CD4-positive, CD25-positive, alpha-beta regulatory T cell (primary cell): Measurements from ENCODE around the gene EYA2. TPM values are rescaled to one million over a fixed set of nuclear protein-coding genes. Genes with fewer than 3 reads are reported as not detected.

Source experiments
- ATAC-seq, 2 donors: fragments of 150-1000 bp; cut with Tn5 transposase; one replicate each; pipeline ENCODE4 v1.10.0; 2021; ENCODE audit warnings: low read depth in 2 of 2, moderate number of reproducible peaks in 2 of 2, moderate library complexity in 1 of 2
- DNase-seq, 3 donors: peaks; one replicate each; pipeline versions ENCODE4 v3.0.0 to v3.0.0-alpha.2; 2012 to 2022; ENCODE audit warnings: mixed read lengths in 1 of 3
- H3K27ac ChIP-seq: one replicate; pipeline ENCODE4 v1.7.0; 2013; ENCODE audit warnings: mild to moderate bottlenecking, low read length; ENCODE audit not compliant: insufficient read depth, poor library complexity, severe bottlenecking
- H3K27me3 ChIP-seq: one replicate; pipeline ENCODE4 v1.7.0; 2013; ENCODE audit warnings: low read length; ENCODE audit not compliant: control insufficient read depth, insufficient read depth
- H3K36me3 ChIP-seq: one replicate; pipeline ENCODE4 v1.7.0; 2013; ENCODE audit warnings: mild to moderate bottlenecking, low read length, moderate library complexity; ENCODE audit not compliant: control insufficient read depth, insufficient read depth
- H3K4me1 ChIP-seq: 2 replicates; pipeline ENCODE4 v1.7.0; 2013; ENCODE audit warnings: mild to moderate bottlenecking, low read length; ENCODE audit not compliant: insufficient read depth, control insufficient read depth, poor library complexity, severe bottlenecking
- H3K4me3 ChIP-seq: one replicate; pipeline ENCODE4 v1.7.0; 2013; ENCODE audit warnings: low read depth, mild to moderate bottlenecking, low read length, moderate library complexity
- H3K9me3 ChIP-seq, 2 experiments: 1 replicate in 1 of 2; 2 replicates in 1 of 2; pipeline ENCODE4 v1.7.0; 2013; ENCODE audit warnings: low read length in 2 of 2, mild to moderate bottlenecking in 1 of 2, moderate library complexity in 1 of 2; ENCODE audit not compliant: control insufficient read depth in 2 of 2
- H3K27ac Mint-ChIP-seq, 3 donors: one replicate each; pipeline ENCODE4 v1.8.0; 2020 to 2022; ENCODE audit warnings: mild to moderate bottlenecking in 3 of 3, mixed read lengths in 3 of 3, moderate library complexity in 2 of 3
- H3K27me3 Mint-ChIP-seq: one replicate; pipeline ENCODE4 v1.8.0; 2022; ENCODE audit warnings: mild to moderate bottlenecking, mixed read lengths
- H3K36me3 Mint-ChIP-seq: one replicate; pipeline ENCODE4 v1.8.0; 2020; ENCODE audit warnings: mixed read lengths
- H3K4me1 Mint-ChIP-seq, 4 donors: one replicate each; pipeline ENCODE4 v1.8.0; 2020 to 2022; ENCODE audit warnings: mixed read lengths in 4 of 4, mild to moderate bottlenecking in 1 of 4
- H3K4me3 Mint-ChIP-seq, 4 donors: one replicate each; pipeline ENCODE4 v1.8.0; 2020 to 2022; ENCODE audit warnings: mild to moderate bottlenecking in 4 of 4, mixed read lengths in 4 of 4, moderate library complexity in 3 of 4
- H3K9me3 Mint-ChIP-seq, 7 donors: one replicate each; pipeline ENCODE4 v1.8.0; 2020 to 2022; ENCODE audit warnings: mixed read lengths in 7 of 7, mild to moderate bottlenecking in 3 of 7, moderate library complexity in 2 of 7
- polyA plus RNA-seq, 4 donors: library from polyadenylated mRNA; unstranded; fragments of 300-500 nt; fragmentation: Illumina TruSeq; gene quantifications; one replicate each; pipeline ENCODE4 v1.2.3, GENCODE V29; 2021
- total RNA-seq: library from RNA; stranded (reverse); gene quantifications from one replicate; pipeline ENCODE4 v1.2.3, GENCODE V29; 2022

The EYA2 gene
- total and polyA plus RNA-seq, 5 donors from 2014 or later = not detected

- DNase-seq = no peak
- no peak for ATAC-seq
- H3K27ac Mint-ChIP-seq = peak overlapping the region in 1 of 3 donors; percentile 74
- Histone ChIP-seq H3K27ac (no peak overlapping the region), H3K4me1 (no peaks in the 10 kb centered on the region), H3K27me3 (no peaks in the 10 kb centered on the region), H3K4me3 (no peak overlapping the region), H3K9me3 (no peaks in the 10 kb centered on the region), H3K36me3 (no peaks in the 10 kb centered on the region)
- no peak overlapping the region for H3K4me3 Mint-ChIP-seq
- no peaks in the 10 kb centered on the region for H3K4me1 Mint-ChIP-seq
- peaks cover 0 to 9% (median 0%) of the 10 kb centered on the region in 7 donors for H3K9me3 Mint-ChIP-seq
- H3K27me3 Mint-ChIP-seq = peaks cover 6% of the 10 kb centered on the region
- H3K36me3 Mint-ChIP-seq = no peaks in the 10 kb centered on the region
Observed at GRCh38 chr20:46853926-46854325, 40.7 kb upstream of the EYA2 start.

- H3K9me3 ChIP-seq = no peaks in the 10 kb centered on the region
- no peaks in the 10 kb centered on the region for H3K4me1 Mint-ChIP-seq
- H3K27me3 ChIP-seq = no peaks in the 10 kb centered on the region
- no peak overlapping the region for H3K4me3 ChIP-seq
- peaks cover 0 to 9% (median 0%) of the 10 kb centered on the region in 7 donors for H3K9me3 Mint-ChIP-seq
- H3K36me3 ChIP-seq = no peaks in the 10 kb centered on the region
- ATAC-seq = no peak
- no peaks in the 10 kb centered on the region for H3K4me1 ChIP-seq
- no peak overlapping the region for H3K4me3 Mint-ChIP-seq
- H3K27me3 Mint-ChIP-seq = peaks cover 6% of the 10 kb centered on the region
- no peak overlapping the region for H3K27ac Mint-ChIP-seq
- no peak overlapping the region for H3K27ac ChIP-seq
- DNase-seq = no peak
- no peaks in the 10 kb centered on the region for H3K36me3 Mint-ChIP-seq
Observed at GRCh38 chr20:46857061-46857831, 37.4 kb upstream of the EYA2 start.

- Histone ChIP-seq H3K9me3 (peaks cover 3% of the 10 kb centered on the region in 2 experiments), H3K27me3 (peaks cover 6% of the 10 kb centered on the region), H3K36me3 (no peaks in the 10 kb centered on the region), H3K4me1 (no peaks in the 10 kb centered on the region), H3K27ac (no peak overlapping the region), H3K4me3 (no peak overlapping the region)
- H3K36me3 Mint-ChIP-seq = no peaks in the 10 kb centered on the region
- no peak for DNase-seq
- H3K4me1 Mint-ChIP-seq = no peaks in the 10 kb centered on the region
- H3K4me3 Mint-ChIP-seq = no peak overlapping the region
- ATAC-seq = no peak
- no peak overlapping the region for H3K27ac Mint-ChIP-seq
- H3K9me3 Mint-ChIP-seq = peaks cover 0 to 13% (median 5%) of the 10 kb centered on the region in 7 donors
- H3K27me3 Mint-ChIP-seq = peaks cover 6% of the 10 kb centered on the region
Observed at GRCh38 chr20:46865824-46866223, 28.8 kb upstream of the EYA2 start.

GRCh38 chr20:46870041-46870440 is 24.6 kb upstream of the EYA2 start:
- Histone ChIP-seq H3K4me1 (no peaks in the 10 kb centered on the region), H3K27ac (no peak overlapping the region), H3K27me3 (peaks cover 11% of the 10 kb centered on the region), H3K9me3 (peaks cover 3% of the 10 kb centered on the region in 2 experiments), H3K36me3 (no peaks in the 10 kb centered on the region), H3K4me3 (no peak overlapping the region)
- no peaks in the 10 kb centered on the region for H3K4me1 Mint-ChIP-seq
- DNase-seq (no peak), ATAC-seq (no peak)
- H3K9me3 Mint-ChIP-seq = peaks cover 0 to 13% (median 7%) of the 10 kb centered on the region in 7 donors
- H3K27ac Mint-ChIP-seq = no peak overlapping the region
- no peak overlapping the region for H3K4me3 Mint-ChIP-seq
- peaks cover 6% of the 10 kb centered on the region for H3K27me3 Mint-ChIP-seq
- no peaks in the 10 kb centered on the region for H3K36me3 Mint-ChIP-seq

DNA sequence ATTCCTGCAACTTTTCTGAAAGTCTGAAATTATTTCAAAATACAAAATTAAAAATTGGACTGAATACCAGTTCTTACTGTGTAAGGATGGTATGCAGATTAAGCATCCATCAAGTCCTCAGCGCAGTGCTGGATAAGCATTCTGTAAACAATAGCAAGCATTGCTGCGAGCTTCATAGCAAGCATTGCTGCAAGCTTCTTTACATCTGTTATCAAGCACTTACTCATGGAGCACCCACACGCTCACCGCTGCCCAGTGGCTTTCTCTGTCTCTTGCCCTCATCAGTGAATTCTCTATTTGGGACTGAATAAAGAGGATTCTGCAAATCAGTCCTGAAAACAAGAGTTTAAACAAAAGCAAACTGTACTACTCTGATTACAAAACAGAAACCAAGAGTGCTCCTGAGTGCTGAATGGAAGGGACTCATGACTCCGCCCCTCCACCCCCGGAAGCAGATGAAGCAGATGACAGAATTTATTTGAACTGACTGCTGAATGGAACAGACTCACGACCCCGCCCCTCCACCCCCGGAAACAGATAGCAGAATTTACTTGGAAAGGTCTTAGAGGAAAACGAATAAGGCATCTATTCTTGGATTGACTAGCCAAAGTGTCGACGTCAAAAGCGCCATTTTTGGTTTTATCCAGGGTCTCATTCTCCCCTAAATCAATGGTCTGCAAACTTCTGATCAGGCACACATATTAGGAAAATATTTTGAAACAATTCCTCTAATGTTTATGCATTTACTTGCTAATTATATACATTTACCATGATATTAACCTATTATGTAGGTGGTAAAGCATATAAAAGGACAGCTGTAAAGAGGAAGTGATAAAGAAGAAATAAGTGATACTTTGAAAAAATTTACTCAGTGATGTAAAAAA is 22.1 kb upstream of the EYA2 start:
- Histone ChIP-seq H3K9me3 (peaks cover 3% of the 10 kb centered on the region in 2 experiments), H3K27me3 (peaks cover 11% of the 10 kb centered on the region), H3K27ac (no peak overlapping the region), H3K4me3 (no peak overlapping the region), H3K36me3 (no peaks in the 10 kb centered on the region), H3K4me1 (no peaks in the 10 kb centered on the region)
- DNase-seq (peak in 1 of 3 donors; percentile 33), ATAC-seq (no peak)
- H3K27me3 Mint-ChIP-seq = peaks cover 4% of the 10 kb centered on the region
- H3K4me1 Mint-ChIP-seq = no peaks in the 10 kb centered on the region
- no peak overlapping the region for H3K27ac Mint-ChIP-seq
- H3K4me3 Mint-ChIP-seq = no peak overlapping the region
- peaks cover 0 to 10% (median 5%) of the 10 kb centered on the region in 7 donors for H3K9me3 Mint-ChIP-seq
- no peaks in the 10 kb centered on the region for H3K36me3 Mint-ChIP-seq

DNA sequence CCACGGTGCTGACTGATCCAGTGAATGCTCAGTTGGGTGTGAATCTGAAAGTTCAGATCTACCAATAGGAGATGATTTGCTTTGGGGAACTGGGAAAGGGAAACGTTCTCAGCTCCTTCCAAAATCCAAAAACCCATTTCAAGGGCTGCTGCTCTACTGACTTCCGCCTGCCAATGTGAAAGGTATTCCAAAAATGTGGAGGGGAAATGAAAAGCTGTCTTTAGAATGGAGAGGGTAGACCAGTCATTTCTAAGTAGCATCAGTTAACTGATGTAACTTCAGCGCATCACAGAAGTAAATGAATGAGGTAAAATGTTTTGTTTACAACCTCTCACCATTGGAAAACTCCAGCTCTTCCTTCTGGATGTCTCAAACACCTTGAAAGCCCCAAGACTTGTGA is 19.6 kb upstream of the EYA2 start:
- Mint-ChIP-seq H3K4me3 (no peak overlapping the region), H3K4me1 (no peaks in the 10 kb centered on the region), H3K27ac (no peak overlapping the region), H3K9me3 (peaks cover 0 to 5% (median 0%) of the 10 kb centered on the region in 7 donors), H3K27me3 (no peaks in the 10 kb centered on the region), H3K36me3 (no peaks in the 10 kb centered on the region)
- Histone ChIP-seq H3K4me3 (no peak overlapping the region), H3K27ac (no peak overlapping the region), H3K27me3 (peaks cover 5% of the 10 kb centered on the region), H3K4me1 (no peaks in the 10 kb centered on the region), H3K9me3 (no peaks in the 10 kb centered on the region), H3K36me3 (no peaks in the 10 kb centered on the region)
- ATAC-seq (no peak), DNase-seq (no peak)

GRCh38 chr20:46879386-46879785 is 15.3 kb upstream of the EYA2 start:
- Mint-ChIP-seq H3K4me3 (no peak overlapping the region), H3K27me3 (peaks cover 5% of the 10 kb centered on the region), H3K9me3 (no peaks in the 10 kb centered on the region), H3K4me1 (no peaks in the 10 kb centered on the region), H3K27ac (no peak overlapping the region), H3K36me3 (no peaks in the 10 kb centered on the region)
- no peak overlapping the region for H3K4me3 ChIP-seq
- DNase-seq (no peak), ATAC-seq (no peak)
- no peaks in the 10 kb centered on the region for H3K36me3 ChIP-seq
- no peaks in the 10 kb centered on the region for H3K9me3 ChIP-seq
- no peak overlapping the region for H3K27ac ChIP-seq
- H3K4me1 ChIP-seq = no peaks in the 10 kb centered on the region
- H3K27me3 ChIP-seq = peaks cover 4% of the 10 kb centered on the region
